Stimulated activated CD8-positive, alpha-beta memory T cell treated with anti-CD3 and anti-CD28 coated beads, Interleukin-15, amount 100 ng/mL, for 4 hours (primary cell): Measurements from ENCODE around the gene LPAR1.

Source experiments
- DNase-seq, 2 donors: peaks; one replicate each; pipeline ENCODE4 v3.0.0-alpha.2; 2020; ENCODE audit warnings: low read depth in 2 of 2

LPAR1 gene

GRCh38 chr9:110919609-110920008 is 118.7 kb downstream of the LPAR1 start:
- DNase-seq = no peak

DNA sequence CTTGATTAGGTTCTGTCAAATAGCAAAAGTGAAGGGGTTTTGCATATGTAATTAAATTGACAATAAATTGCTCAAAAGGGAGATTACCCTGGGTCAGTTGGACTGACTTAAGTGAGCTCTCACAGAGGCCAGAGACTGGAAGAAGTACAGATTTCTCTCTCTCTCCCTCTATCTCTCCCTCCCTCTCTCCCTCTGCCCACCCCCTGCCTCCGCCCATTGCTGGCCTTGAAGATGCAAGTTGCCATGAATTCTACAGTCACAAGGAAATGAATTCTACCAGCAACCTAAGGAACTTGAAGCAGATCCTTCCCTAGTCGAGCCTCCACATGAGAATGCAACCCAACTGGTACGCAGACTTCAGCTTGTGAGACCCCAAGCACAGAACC is 119.2 kb downstream of the LPAR1 start:
- no peak for DNase-seq

DNA sequence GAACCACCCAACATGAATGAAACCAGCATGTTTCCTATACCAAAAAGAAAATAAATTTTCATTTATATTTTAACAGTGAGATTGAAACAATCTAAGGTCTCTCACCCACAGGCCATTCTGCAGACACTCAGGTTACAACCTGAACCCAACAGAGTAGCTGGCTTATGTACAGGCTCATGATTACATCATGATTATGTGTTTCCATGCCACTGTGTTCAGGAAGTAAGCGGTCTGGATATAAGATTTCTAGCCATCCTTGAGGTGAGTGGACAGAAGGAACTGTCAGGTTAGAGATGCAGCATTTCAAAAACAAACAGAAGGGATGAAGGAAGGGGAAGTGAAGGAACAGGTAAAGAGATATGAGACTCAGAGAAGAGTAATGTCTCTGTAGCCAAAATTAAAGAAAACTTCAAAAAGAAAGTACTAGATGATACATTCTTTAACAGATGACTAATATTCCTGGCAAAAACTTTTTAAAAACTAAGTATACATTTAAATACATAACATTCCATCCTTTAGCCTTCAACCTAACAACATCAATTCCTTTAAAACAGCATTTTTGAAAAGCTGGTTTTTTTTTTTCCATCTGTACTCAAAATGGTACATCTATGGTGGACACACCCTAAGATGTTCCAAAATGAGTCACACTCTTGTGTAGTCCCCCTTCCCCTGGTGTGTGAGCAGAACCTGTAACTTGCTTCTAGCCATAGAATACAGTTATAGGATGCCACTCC is 119.8 kb downstream of the LPAR1 start:
- DNase-seq = no peak

GRCh38 chr9:110916403-110916802 is 121.9 kb downstream of the LPAR1 start:
- no peak for DNase-seq

DNA sequence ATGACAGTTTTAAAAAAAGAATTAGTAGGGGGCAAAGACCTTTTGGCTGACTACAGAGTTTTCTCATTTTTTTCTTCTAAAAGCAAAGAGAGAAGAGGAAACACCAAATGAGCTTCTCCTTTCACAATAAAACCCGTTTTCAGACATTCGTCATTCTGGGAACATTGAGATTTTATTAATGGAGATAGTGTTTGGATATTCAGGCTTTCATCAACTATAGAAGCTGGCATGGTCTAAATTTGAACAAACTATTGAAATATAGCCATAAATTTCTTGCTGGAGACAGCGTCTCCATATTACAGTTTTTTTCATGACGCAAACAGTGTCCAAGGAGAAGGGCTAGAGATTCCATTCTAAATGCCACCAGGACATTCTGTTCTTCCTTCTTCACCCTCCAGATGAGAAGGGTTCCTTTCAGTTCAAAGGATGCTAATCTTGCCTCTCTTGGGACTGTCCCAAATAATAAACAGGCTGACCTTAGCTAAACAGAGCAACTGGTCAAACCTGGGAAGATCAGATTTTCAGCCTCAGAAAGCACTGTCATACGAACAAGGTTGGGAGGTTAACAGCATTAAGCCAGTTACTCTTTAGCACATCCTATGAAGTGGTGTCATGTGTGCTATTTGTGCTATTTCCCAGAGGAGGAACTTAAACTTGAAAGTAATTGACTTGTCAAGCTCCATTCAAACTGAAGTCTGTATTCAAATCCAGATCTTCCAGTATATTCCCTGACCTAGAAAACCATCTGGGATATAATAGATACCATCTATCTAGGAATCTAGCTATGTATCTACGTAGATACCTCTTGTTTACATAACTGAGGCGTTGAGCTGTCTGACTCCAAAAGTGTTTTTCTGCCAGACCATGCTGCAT is 125.6 kb downstream of the LPAR1 start:
- DNase-seq = no peak

GRCh38 chr9:110911659-110912418 is 126.4 kb downstream of the LPAR1 start:
- DNase-seq = no peak

DNA sequence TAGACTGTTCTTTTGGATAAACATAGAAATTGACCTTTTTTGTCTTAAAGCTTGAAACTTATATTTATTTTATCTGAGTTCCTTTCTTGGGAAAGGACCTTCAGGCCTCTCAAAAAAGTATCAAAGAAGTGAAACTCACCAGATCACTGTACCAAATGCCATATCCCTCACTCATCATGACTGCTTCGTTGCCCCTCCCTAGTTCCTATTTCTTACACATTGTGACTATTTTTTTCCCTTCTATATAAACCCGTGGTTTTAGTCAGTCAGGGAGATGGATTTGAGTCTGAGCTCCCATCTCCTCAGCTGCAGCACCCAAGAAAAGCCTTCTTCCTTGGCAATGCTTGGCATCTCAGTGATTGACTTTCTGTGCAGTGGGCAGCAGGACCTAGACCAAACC is 129.4 kb downstream of the LPAR1 start:
- no peak for DNase-seq

GRCh38 chr9:110900917-110901316 is 137.4 kb downstream of the LPAR1 start:
- no peak for DNase-seq

DNA sequence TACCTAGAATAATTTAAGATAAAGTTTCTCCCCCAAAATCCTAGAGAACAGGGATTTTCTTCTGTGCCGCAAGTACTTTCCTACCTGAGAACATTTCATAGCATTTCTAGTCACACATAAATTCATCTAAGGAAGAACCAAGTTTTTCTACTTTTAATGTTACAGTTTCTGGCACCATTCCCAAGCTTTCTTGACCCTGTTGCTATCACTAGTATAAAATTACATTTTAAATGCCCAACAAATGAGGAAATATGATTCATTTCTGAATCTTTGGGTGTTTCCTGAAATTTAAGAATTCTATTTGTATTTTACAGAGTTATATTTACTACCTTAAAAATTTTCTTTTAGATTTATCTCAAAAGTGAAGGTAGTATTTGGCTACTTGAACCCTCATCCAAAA is 137.8 kb downstream of the LPAR1 start:
- no peak for DNase-seq

DNA sequence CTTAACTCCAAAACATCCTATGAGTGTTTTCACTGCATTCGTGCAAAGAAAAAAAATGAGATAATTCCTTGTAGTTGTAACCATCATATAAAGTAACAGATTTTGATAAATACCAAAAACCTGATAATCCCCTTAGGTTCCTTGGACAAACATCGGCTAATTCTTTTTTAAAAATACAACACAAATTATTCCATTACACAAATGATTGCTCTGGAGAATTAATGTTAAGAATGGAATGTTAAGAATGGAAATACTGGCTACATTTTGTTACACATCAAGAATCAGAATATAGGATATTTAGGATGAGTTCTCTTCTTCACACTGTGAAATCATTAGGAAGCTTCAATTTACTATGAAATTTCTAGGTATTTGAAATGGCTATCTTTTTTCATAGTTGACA is 139.4 kb downstream of the LPAR1 start:
- no peak for DNase-seq

- no peak for DNase-seq
These were observed 139.9 kb downstream of the LPAR1 start for GRCh38 chr9:110898358-110898757.

DNA sequence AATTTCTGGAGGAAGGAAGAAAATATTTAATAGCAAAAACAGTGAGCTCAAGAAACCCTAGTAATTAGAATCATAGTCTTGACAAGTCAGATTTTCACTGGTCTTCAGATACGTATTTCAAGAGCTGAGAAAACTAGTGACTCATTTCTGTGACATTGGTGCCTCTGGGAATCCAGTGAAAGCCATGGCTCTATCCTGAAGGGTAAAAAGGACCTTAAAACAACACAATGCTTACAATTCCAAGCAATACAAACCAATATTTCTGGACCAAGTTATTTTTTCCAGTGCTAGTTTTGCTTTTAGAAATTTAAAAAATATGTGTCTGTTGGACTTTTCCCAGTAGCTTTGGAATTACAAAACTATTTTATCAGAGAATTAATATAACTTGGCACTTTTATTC is 140.3 kb downstream of the LPAR1 start:
- DNase-seq = no peak

DNA sequence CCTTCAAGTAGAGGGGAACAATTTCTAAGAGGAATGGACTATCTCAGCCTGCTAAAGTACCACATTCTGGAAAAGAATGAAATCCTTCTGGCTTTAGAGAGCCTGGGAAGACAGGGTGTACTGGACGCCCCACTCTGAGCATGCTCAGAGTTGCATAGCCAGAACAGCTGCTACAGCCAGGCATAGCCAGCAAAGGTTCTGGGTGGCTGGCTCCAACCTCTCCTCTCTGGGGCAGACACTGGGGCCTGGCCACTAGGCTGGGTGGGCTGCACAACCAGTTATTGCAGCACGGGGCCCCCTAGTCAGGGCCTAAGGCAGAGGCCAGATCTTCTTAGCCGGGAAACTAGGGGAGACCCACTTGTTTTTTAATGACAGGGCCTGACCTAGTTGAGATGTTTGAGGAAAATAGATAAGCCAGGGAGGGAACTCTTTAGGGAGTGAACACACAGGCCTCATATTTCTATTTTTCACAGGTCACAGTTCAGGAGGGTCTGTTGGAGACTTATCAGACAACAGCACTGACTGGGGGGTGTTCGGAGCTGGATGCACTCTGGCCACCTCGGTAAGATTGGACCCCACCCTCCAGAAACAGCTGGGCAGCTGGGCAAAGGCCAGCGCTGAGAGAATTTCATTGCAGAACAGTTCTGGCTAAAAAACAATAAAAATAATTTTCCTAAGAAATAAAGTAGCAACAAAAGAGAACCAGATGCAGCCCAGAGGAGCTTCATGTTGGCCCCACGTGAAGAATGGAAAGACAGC is 142.9 kb downstream of the LPAR1 start:
- DNase-seq = no peak

- no peak for DNase-seq
These were observed 143.5 kb downstream of the LPAR1 start for GRCh38 chr9:110894731-110895130.

GRCh38 chr9:110892689-110893088 is 145.6 kb downstream of the LPAR1 start:
- no peak for DNase-seq

GRCh38 chr9:110891760-110892159 is 146.5 kb downstream of the LPAR1 start:
- no peak for DNase-seq

DNA sequence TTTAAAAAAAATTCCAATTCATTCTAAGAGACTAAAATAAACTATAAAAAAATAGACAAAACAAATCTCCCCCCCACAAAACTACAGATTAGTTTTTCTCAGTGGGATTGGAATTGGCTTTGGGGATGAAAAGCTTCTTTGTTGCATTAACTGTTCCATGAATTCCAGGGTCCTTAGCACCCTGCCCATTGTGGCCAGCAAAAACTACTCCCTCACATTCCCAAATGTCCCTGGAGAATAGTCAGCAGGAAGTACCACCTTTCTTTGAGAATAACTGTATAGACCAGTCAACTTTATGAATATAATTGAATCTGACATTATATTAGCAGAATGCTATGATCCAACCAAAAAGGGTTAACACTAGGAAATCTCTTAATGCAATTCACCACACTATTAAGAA is 147.9 kb downstream of the LPAR1 start:
- no peak for DNase-seq

- no peak for DNase-seq
These were observed 151.0 kb downstream of the LPAR1 start for GRCh38 chr9:110887276-110887675.

DNA sequence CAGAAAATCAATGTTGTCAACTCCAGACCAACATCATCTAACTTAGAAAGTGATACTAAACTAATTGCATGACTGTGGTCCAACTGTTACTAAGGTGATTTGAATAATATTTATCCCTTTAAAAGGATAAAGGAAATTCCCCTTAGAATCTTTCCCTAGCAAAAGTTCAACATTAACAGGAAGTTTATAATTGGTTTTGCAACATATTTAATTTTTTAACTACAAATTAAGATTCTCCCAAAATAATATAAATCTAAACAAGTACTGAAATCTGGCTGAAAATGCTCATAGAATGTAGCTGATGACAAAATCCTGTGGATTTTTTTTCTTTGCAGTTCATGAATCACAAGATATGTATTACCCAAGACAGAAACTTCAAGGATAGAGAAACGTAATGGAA is 151.4 kb downstream of the LPAR1 start:
- DNase-seq = no peak

GRCh38 chr9:110880189-110880588 is 158.1 kb downstream of the LPAR1 start:
- DNase-seq = no peak

DNA sequence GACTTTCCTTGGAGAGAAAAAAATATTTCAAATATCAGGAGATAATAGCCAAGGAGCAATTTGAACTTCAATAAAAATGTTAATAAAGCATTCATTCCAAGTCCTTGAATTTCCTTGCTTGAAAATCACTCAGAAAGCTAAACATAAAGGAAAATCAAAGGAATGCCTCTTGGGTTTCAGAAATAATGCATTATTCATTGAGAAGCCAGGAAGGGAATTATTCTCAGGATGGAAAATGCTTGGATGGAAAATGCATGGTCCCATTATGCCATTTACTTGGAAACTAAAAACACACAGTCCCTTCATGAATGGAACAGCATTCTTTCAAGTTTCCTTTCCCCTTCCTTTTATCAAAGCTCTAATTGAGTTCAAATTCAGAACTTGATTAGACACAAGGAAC is 160.9 kb downstream of the LPAR1 start:
- no peak for DNase-seq

- no peak for DNase-seq
These were observed 161.3 kb downstream of the LPAR1 start for GRCh38 chr9:110876929-110877328.
